Activated T-cell treated with anti-CD3 and anti-CD28 coated beads for 4 hours (primary cell): ENCODE results near the gene UVRAG.

Experiments
- DNase-seq: peaks from one replicate; pipeline ENCODE4 v3.0.0-alpha.2; 2020

Gene UVRAG

DNA sequence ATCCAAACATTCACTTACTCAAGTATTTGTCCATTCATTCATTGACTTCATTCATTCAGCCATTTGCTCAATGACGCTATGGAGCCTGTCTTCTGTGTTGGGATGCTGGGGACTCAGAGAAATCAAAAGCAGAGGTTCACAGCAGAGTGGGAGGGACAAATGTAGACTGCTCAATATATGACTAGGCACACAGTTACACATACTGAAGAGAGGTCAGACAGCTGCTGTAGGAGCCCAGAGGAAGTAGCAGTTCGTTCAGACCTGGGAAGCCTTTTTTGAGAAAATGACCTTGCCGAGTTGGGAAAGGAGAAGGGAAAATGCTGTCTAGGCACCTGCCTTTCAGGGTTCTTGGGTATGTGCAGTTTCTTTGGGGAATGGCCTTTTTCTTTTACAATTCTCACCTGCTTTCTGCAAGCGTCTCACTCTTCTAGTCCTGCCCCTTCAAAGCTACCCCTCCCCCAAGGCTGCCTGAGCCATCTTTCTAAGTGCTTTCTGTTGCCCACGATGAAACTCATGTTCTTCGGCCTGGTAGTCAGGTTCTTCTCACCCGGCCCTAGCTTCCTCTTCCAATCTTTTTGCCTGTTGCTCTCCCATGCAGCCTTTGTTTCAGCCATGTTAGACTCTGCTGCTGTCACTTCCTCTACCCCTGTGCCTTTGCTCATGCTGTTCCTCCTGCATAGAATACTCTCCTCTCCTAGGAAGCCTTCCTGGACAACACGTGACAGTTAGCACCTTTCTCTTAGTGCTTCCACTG lies 4.2 kb upstream of the UVRAG start:
- no peak for DNase-seq

DNA sequence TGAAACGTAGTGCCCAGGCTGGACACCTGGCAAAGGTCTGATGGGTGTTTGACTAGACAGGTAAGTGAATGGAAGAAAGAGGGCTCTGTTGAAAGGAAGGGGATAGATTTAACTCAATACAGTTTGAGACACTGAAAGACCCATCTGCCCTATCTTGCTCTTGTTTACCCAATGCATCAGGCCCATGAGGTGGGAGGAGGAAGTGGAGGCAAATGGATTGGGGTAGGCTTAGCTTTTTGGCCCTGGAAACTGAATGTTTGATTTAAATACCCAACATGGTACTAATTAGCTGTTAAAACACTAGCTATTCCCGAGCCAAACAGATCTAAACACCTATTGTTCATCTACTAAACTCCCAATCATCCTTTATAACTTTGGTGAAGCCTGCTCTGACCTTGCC lies 3.5 kb upstream of the UVRAG start:
- DNase-seq = no peak

DNA sequence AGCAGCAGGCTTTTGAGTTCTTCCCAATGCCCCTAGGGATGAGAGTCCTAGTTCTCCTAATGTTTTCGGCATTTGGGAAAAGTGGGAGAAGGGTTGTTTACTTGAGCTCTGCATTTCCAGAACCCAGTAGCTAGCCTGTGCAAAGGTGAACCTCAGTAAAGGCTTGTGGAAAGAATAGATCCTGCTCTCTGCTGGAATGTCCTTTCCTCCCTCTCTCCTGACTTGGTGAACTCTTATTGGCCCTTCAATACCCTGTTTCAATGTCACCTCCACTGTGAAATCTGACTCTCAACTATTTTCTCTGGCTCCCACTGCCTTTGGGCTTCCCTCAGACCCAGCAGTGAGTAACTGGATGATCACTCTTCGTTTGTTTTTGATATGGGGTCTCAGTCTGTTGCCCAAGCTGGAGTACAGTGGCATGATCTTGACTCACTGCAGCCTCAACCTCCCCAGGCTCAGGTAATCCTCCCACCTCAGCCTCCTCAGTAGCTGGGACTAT lies 2.4 kb upstream of the UVRAG start:
- no peak for DNase-seq

DNA sequence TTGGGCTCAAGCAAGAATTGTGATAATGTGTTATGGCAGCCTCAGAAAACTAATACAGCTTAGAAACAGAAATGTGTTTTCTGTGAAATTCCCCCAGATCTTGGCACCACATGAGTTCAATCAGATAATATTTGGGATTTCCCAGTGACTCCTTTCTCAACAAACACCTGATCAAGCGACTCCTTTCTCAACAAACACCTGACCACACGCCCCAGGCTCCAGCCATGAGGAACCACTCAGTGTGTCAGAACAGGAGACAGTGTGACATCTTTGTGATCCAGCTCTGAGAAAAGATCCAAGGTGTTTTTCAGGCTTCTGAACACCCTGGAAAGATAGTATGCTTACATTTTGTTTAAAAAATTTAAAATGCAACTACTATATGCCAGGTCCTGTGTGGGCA lies 1.9 kb upstream of the UVRAG start:
- DNase-seq = no peak

DNA sequence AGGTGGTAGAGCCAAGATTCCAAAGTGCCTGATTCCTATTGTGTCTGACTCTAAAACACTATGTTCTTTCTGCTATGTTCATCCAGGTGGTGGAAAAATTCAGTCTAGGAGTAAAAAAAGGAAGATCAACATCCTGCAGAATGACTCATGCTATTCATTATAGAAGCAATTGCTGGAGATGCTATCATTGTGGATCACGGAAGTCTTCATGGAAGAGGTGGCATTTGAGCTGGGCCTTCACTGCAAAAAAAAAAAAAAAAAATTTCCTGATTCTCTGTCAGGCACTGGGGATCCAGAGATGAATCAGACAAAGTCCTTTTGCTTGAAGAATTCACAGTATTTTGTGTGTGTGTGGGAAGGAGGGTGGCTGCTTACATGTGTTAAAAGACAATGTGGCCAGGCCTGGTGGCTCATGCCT lies 1.4 kb upstream of the UVRAG start:
- no peak for DNase-seq

DNA sequence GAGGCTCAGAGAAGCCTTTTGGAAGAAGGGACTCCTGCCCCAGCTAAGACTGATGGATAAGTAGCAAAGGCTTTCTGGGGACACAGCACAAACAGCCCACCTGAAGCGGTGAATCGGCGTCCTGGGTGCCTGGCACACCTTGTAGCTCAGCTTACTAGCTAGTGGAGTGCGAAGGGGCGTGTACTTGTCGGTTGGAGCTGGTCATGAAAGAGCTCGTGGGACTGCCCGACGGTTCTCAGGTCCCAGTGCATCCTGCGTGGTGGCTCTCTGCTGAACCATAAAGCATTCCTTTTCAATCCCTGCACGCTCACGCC lies 690 bp upstream of the UVRAG start:
- no peak for DNase-seq

DNA sequence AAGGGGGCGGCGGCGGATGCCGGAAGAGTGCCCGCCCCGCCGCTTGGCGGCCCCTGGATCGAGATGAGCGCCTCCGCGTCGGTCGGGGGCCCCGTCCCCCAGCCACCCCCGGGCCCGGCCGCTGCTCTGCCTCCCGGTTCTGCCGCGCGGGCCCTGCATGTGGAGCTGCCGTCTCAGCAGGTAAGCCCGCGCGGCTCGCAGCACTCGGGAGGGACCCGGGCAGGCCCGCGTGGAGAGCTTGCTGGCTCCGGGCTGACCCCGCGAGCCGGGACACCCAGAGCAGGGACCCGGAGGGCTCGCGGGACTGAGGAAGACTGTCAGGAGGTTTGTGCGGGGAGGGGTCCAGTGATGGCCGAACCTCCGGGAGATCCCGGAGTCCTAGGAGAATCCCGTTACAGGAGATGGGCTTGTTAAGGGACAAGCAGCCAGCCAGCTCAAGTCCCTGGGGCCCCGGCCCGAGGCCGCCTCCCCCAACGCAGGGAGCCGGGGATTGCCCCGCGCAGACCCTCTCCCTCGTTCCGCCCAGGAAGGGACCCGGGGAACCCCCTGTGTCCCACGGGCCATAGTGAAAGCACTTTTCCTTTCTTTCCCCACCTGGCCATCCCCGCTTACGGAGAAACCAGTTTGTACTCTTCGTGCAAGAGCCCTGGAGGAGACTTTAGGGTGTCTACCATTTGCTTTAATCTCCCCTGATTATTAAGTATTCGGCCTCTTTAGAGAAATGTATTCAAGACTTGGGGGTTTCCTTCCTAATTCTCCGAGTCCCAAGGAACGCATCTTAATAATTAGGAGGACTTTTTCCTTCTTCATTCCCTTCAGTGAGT lies 547 bp downstream of the UVRAG start:
- peak; percentile 16 for DNase-seq

DNA sequence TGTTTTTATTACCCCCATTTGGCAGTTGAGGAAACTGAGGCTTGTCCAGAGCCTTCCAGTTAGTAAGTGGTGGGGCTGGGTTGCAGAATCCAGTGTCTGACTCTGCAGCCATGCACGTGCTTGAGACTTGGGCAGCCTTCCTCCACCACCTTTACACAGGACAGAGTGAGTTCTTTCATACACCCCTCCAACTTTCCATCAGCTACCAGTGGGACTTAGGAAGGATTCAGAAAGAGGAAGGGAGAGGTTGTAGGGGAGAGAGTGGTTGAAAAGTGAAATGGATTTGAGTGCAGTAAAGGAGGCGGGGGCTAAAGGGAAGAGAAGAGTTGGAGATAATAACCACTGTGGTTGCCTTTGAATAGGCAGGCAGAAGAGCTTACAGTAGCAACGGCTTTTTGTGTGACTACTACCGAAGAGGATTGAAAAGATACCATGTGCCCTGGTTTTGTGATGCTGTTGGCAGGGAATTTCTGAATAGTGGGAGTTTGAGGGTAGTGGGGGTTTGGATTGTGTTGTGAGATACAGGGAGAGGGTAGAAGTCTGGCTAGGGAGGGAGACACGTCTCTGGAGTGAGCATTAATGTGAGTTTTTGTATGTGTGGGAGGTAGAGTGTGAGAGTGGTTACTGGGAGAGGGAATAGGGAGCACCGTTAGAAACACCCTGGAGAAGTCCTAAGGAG lies 1.7 kb downstream of the UVRAG start:
- DNase-seq = no peak

DNA sequence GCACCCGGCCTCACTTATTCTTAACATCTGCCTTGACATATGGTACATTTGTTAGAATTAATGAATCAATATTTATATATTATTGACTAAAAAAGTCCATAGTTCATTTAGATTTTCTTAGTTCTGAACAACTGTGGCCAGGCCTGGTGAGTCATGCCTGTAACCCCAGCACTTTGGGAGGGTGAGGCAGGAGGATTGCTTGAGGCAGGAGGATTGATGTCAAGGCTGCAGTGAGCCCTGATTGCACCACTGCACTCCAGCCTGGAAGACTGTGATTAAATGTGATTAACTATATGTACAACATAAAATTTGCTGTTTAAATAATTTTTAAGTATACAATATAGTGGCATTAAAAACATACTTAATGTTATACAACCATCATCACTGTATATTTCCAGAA lies 5.6 kb downstream of the UVRAG start:
- DNase-seq = no peak

DNA sequence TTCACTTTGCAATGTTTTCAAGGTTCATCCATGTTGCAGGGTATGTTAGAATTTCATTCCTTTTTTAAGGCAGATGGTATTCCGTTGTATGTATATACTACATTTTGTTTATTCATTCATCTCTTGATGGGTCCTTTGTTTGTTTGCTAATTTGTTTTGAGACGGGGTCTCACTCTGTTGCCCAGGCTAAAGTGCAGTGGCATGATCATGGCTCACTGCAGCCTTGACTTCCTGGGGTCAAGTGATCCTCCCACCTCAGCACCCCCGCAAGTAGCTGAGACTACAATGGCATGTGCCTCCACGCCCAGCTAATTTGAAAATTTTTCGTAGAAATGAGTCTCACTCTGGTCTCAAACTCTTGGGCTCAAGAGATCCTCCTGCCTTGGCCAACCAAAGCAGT lies 6.2 kb downstream of the UVRAG start:
- no peak for DNase-seq

DNA sequence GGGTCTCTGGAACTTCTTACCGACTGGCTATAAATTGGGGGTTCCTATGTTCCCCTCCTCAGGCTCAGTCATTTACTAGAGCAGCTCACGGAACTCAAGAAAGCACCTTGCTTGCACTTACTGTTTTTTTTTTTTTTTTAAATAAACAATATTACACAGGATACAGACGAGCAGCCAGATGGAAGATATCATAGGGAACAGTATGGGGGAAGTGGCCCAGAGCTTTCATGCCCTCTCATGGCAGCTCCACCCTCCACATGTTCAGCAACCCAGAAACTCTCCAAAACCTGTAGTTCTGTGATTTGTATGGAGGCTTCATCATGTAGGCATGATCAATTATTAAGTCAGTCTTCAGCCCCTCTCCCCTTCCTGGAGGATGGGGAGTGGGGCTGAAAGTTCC lies 7.5 kb downstream of the UVRAG start:
- no peak for DNase-seq

DNA sequence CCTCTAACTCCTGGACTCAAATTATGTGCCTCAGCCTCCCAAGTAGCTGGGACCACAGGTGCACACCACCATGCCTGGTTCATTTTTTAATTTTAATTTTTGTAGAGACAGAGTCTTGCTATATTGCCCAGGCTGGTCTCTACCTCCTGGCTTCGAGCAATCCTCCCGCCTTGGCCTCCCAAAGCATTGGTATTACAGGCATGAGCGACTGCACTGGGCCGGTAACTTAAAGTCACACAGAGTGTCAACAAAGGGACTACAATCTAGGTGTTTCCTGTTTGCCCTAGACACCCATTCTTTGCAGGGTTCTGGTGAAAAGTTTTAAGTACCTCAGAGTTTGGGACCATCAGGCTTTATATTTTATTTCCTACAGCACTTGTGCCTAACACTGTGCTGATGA lies 8.4 kb downstream of the UVRAG start:
- no peak for DNase-seq

DNA sequence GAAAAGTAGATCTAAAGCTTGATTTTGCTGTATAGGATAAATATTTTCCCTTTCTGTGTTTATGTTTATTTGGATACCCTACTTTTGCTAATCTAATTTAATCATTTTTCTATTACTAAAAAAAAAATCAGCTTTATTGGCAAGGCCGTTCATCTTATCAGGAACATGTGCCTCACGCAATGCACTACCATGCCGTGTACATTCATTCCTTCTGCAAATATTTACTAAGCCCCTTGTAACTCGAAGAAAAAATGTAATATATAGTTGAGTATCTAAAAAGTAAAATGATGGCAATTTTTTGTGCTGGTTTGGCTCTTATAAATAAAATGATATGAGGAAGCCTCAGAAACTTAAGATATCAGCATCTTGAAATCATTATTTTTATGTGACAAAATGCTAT lies 8.9 kb downstream of the UVRAG start:
- DNase-seq = no peak

DNA sequence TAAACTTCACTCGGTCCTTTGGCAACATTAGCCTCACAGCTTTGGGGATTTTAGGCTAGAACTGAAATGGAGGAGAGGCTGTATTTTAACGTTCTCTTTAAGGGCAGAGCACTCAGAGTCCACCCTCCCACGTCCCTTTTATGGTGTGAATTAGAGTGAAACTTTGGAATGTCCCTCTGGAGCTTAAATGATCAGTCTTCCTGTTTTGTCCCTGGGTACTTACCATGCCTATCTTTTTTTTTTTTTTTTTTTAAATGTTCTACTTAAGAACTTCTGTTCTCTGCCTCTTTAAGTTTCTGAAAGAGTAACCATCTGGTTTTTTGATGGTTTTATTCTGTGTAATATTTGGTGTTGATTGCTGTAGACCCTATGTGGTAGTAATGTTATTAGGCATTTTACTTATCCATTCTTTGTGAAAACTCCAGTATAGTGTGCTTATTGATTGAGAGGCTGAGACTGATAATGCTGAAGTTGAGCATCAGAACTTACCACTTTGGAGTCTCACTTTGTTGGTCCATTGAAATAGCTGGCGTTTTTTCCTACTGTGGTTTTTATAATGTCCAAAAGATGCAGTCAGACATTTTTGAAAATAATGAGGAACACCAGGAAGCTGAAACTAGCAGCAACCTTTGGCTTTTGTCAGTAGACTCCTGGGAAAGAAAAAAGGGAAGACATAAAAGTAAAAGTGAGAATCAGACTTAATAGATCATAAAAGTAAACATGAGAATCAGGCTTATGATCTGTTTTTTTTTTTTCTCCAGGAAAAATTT lies 11.6 kb downstream of the UVRAG start:
- no peak for DNase-seq

DNA sequence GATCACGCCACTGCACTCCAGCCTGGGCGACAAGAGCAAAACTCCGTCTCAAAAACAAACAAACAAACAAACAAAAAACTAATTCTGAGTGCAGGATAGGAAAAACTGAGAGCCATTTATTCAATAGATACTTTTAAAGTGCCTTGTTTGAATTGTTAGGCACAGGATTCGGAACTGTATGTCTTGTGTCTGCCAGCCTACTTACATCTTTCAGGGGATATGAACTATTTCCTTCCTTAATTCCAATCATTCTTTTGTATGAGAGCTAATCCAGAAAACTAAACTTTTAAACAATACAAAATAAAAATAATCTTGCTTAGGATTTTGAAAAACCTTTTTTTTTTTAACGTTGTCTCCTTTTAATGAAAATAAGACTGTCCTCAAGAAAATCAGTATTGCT lies 12.6 kb downstream of the UVRAG start:
- DNase-seq = no peak

DNA sequence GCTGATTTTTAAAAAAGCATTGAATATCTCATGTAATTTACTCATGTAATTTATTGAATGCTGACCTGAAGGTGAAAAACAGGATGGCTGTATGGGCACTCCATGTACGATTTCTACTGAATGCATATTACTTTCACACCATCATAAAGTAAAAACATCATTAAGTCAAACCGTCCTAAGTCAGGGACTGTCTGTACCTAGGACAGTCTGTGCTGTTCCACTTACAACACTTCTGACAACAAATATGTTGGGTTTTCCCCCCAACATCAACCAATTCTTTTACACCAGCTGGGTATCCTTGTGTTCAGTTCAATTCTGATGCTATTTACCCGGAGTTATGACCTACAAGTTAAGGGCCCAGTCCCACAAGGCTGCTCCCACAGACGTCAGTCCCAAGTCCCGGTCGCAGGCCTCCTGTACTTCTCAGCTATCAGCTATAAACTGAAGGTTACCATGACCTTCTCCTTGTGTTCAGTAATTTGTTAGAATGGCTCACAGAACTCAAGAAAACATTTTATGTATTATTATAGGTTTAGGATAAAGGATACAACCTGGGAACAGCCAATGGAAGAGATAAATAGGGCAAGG lies 17.0 kb downstream of the UVRAG start:
- no peak for DNase-seq

DNA sequence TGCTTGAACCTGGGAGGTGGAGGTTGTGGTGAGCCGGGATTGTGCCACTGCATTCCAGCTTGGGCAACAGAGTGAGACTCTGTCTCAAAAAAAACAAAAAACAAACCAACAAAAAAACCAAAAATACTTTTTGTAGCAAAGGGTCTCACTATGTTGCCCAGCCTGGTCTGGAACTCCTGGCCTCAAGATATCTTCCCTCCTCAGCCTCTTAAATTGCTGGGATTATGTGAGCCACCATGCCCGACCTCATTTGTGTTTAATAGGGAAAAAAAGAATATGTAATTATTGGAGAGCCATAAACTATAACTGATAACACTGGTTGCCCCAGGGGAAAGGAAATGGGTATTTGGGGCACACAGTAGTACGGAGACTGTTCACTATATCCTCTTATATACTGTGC lies 19.7 kb downstream of the UVRAG start:
- no peak for DNase-seq

DNA sequence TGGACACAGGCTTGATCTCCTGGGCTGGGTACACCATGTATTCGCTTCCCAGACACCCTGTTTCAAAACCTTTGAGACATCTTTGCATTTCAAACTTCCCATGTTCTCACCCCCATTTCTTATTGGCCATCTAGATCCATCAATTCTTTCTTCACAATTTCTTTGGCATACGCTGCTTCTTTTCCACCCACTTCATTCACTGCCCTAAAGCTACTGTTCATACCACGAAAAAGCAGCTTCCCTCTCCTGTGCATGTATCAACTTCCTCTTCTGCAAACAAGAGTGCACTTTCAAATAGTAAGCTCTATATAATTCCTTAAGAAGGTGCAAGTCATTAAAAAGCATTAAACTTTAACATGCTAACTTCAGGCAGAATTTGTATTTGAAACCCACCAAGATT lies 21.4 kb downstream of the UVRAG start:
- no peak for DNase-seq

DNA sequence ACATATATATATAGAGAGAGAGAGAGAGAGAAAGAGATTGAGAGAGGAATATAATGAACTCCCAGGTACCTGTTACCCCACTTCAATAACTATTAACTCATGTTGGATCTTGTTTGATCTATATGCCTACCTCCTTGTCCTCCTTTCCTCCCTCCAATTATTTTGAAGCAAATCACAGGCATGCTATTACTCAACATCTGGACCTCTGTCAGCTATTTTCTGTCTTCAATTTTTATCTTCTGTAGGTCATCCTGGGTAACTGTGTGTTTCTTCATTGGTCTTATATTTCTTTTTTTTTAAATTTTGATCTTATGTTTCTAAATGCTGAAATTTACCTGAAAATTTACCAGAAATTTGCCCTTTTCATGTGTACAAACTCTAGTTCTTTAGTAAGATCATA lies 24.8 kb downstream of the UVRAG start:
- no peak for DNase-seq

DNA sequence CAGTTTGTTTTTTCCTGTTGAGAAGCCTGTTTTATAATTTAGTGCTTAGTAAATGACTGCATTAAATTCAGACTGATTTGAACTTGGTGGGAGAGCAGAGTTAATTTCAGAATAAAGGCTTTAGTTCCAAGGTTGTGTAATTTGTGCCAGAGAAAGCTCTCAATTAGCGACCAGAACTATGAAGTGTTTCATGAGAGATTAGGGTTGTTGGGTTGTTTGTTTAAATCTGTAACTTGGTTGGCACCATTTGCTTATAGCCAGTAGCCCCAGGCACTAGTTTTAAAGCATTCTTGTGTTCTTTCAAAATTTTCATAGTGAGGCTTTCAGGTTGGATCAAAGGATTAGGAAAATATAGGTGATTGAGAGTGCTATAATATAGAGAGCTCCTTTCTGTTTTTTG lies 25.5 kb downstream of the UVRAG start:
- no peak for DNase-seq

DNA sequence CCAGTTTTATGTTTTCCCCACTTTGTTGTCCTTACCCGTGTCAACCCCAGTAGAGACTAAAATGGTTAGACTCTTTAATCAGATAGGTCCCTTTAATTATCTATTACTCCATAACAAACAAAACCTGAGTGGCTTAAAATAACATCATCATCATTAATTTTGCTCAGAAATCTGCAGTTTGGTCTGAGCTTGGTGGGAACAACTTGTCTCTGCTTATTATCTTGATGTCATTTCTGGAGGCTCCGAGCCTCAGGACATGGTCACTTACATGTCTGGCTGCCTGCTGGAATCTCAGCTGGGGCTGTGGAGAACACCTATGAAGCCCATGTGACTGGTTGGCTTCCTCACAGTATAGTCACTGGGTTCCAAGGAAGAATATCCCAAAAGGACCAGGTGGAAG lies 26.7 kb downstream of the UVRAG start:
- DNase-seq = no peak

DNA sequence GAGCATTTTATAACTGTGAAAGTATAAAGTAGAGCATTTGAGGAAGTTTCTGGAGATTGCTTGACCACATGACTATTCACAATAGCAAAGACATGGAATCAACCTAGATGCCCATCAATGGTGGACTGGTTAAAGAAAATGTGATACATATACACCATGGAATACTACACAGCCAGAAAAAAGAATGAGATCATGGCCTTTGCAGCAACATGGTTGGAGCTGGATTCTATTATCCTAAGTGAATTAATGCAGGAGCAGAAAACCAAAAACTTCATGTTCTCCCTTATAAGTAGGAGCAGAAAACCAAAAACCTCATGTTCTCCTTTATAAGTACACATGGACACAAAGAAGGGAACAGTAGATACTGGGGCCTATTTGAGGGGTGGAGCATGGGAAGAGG lies 30.3 kb downstream of the UVRAG start:
- no peak for DNase-seq

DNA sequence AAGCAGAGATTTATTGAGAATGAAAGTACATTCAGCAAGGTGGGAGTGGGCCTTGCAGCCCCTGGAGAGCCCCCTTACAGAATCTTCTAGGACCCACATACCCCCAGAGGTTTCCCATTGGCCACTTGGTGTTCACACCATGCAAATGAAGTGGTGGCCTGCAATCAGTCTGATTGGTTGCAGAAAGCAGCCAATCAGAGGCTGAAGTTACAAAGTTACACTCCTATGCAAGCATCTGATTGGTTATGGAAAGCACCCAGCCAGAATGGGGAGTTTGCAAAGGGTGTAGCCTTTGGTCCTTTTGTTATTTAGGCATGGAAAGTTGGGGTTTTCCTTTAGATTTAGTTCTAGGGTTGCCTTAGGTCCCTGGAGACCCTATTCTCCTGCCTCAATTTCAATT lies 34.9 kb downstream of the UVRAG start:
- DNase-seq = no peak
